Left lung (tissue), 10 donors: Measurements from ENCODE around the gene BMP2K. TPM values are rescaled to one million over a fixed set of nuclear protein-coding genes. Genes with fewer than 3 reads are reported as not detected.

Experiments
- ATAC-seq: fragments of 200-7000 bp; cut with Tn5 transposase; one replicate; pipeline ENCODE4 v1.9.1; 2020; ENCODE audit warnings: moderate library complexity
- DNase-seq, 4 donors: peaks; one replicate each; pipeline ENCODE4 v3.0.0-alpha.2; 2013 to 2020
- H3K27ac ChIP-seq, 2 donors: fragments of 200-600 bp; sonication (generic) in 1 of 2; one replicate each; pipeline versions ENCODE4 v1.5.0 to v1.8.0; 2020 to 2021
- H3K27me3 ChIP-seq, 2 donors: fragments of 200-600 bp; sonication (generic) in 1 of 2; one replicate each; pipeline versions ENCODE4 v1.5.0 to v1.8.0; 2020 to 2021
- H3K36me3 ChIP-seq, 2 donors: fragments of 200-600 bp; sonication (generic) in 1 of 2; one replicate each; pipeline versions ENCODE4 v1.5.0 to v1.8.0; 2020 to 2021
- H3K4me1 ChIP-seq, 2 donors: fragments of 200-600 bp; one replicate each; pipeline ENCODE4 v1.8.0; 2021
- H3K4me3 ChIP-seq, 2 donors: fragments of 200-600 bp; sonication (generic) in 1 of 2; one replicate each; pipeline versions ENCODE4 v1.5.0 to v1.8.0; 2020 to 2021; ENCODE audit warnings: mild to moderate bottlenecking in 1 of 2
- H3K9me3 ChIP-seq, 2 donors: fragments of 200-600 bp; sonication (generic) in 1 of 2; one replicate each; pipeline versions ENCODE4 v1.5.0 to v1.8.0; 2020 to 2021
- CTCF ChIP-seq, 2 donors: fragments of 200-600 bp; sonication (generic) in 1 of 2; IDR thresholded peaks; one replicate each; pipeline versions ENCODE4 v1.5.0 to v1.8.0; 2021; ENCODE audit warnings: antibody characterized with exemption in 2 of 2
- intact Hi-C, 2 donors: fragments of 100-400 bp; cut with DNase I; formaldehyde crosslinking; loops; one replicate each; pipeline versions ENCODE4 v1.11.2 to v1.14.2; 2022
- polyA plus RNA-seq, 6 donors: library from polyadenylated mRNA; unstranded; fragments of 120-200 nt; gene quantifications; one replicate each; pipeline ENCODE4 v1.2.1, GENCODE V29; 2013; ENCODE audit not compliant: insufficient read length in 6 of 6
- total RNA-seq, 2 donors: library from RNA; stranded (reverse); fragmentation: NEBNext Ultra II Directional; extraction: Animal tissue kit (Norgen Biotek cat#: 25700); gene quantifications; one replicate each; pipeline ENCODE4 v1.2.1, GENCODE V29; 2021
- donor health status: DM: no; HTN: yes; CAD: no.
- donor health status: DM: no; HTN: no; CAD: no.

Gene BMP2K
- total and polyA plus RNA-seq, 8 donors = 23.2 to 67.0 (median 27.1) TPM

- ATAC-seq = no peak
- intact Hi-C loops = loop anchor here in 1 of 2 donors (10.0 kb wide), 1 partner anchor 134 kb away; no protein-coding TSS in a partner anchor
- DNase-seq = no peak
- H3K4me1 ChIP-seq = peaks cover 7 to 71% of the 10 kb centered on the region in 2 donors
- no peaks in the 10 kb centered on the region for H3K36me3 ChIP-seq
- no peak overlapping the region for H3K27ac ChIP-seq
- H3K27me3 ChIP-seq = no peaks in the 10 kb centered on the region
- no peak for TF ChIP-seq CTCF (IDR thresholded peaks at IDR 0.05)
- no peaks in the 10 kb centered on the region for H3K9me3 ChIP-seq
- peak overlapping the region in 1 of 2 donors; percentile 60 for H3K4me3 ChIP-seq
Measured at GRCh38 chr4:78778530-78778929, 2.4 kb downstream of the BMP2K start.

GRCh38 chr4:78779280-78779679 lies 3.1 kb downstream of the BMP2K start:
- no peak overlapping the region for H3K27ac ChIP-seq
- H3K36me3 ChIP-seq = no peaks in the 10 kb centered on the region
- no peak overlapping the region for H3K4me3 ChIP-seq
- no peak for TF ChIP-seq CTCF (IDR thresholded peaks at IDR 0.05)
- no peaks in the 10 kb centered on the region for H3K27me3 ChIP-seq
- intact Hi-C loops = loop anchor here in 1 of 2 donors (10.0 kb wide), 1 partner anchor 134 kb away; no protein-coding TSS in a partner anchor
- H3K9me3 ChIP-seq = no peaks in the 10 kb centered on the region
- ATAC-seq = no peak
- peaks cover 7 to 76% of the 10 kb centered on the region in 2 donors for H3K4me1 ChIP-seq
- DNase-seq = no peak

GRCh38 chr4:78780093-78780492 lies 3.9 kb downstream of the BMP2K start:
- no peaks in the 10 kb centered on the region for H3K36me3 ChIP-seq
- no peak for DNase-seq
- no peak overlapping the region for H3K27ac ChIP-seq
- no peak for TF ChIP-seq CTCF (IDR thresholded peaks at IDR 0.05)
- no peaks in the 10 kb centered on the region for H3K9me3 ChIP-seq
- intact Hi-C loops = no loop called here
- ATAC-seq = no peak
- H3K4me3 ChIP-seq = no peak overlapping the region
- peaks cover 7 to 70% of the 10 kb centered on the region in 2 donors for H3K4me1 ChIP-seq
- H3K27me3 ChIP-seq = no peaks in the 10 kb centered on the region

- H3K27me3 ChIP-seq = no peaks in the 10 kb centered on the region
- ATAC-seq (no peak), DNase-seq (no peak)
- intact Hi-C loops = no loop called here
- H3K4me3 ChIP-seq = no peak overlapping the region
- no peaks in the 10 kb centered on the region for H3K9me3 ChIP-seq
- H3K36me3 ChIP-seq = no peaks in the 10 kb centered on the region
- no peak for TF ChIP-seq CTCF (IDR thresholded peaks at IDR 0.05)
- H3K4me1 ChIP-seq = peaks cover 7 to 68% of the 10 kb centered on the region in 2 donors
- H3K27ac ChIP-seq = no peak overlapping the region
Measured at GRCh38 chr4:78781139-78781538, 5.0 kb downstream of the BMP2K start.

GRCh38 chr4:78781924-78782323 lies 5.8 kb downstream of the BMP2K start:
- peak overlapping the region in 1 of 2 donors; percentile 45 for H3K27ac ChIP-seq
- H3K36me3 ChIP-seq = no peaks in the 10 kb centered on the region
- no peaks in the 10 kb centered on the region for H3K9me3 ChIP-seq
- intact Hi-C loops = no loop called here
- H3K27me3 ChIP-seq = no peaks in the 10 kb centered on the region
- peak in 1 of 4 donors; percentile 16 for DNase-seq
- no peak for TF ChIP-seq CTCF (IDR thresholded peaks at IDR 0.05)
- peaks cover 7 to 67% of the 10 kb centered on the region in 2 donors for H3K4me1 ChIP-seq
- ATAC-seq = peak; percentile 90
- no peak overlapping the region for H3K4me3 ChIP-seq
